GM23338 (cell line): ENCODE measurements around the gene GRAMD2B.

Source experiments
- CREB1 ChIP-seq: fragments of 250-450 bp; sonication (Bioruptor Pico); IDR thresholded peaks from 2 replicates; pipeline ENCODE4 v1.5.0; 2020; ENCODE audit warnings: low read depth, mild to moderate bottlenecking, moderate library complexity
- CTCF ChIP-seq, 2 experiments: fragments of 200-600 bp in 1 of 2; sonication (generic) in 1 of 2; conservative IDR thresholded peaks; 2 replicates each; pipeline versions ENCODE4 v1.5.1 to v1.6.1; 2016 to 2017; ENCODE audit warnings: antibody characterized with exemption in 2 of 2, low read depth in 2 of 2, mild to moderate bottlenecking in 2 of 2, moderate library complexity in 1 of 2
- ETS1 ChIP-seq: IDR thresholded peaks from 2 replicates; pipeline ENCODE4 v1.6.1; 2016; ENCODE audit warnings: antibody characterized with exemption
- EZH2 ChIP-seq: fragments of 200-600 bp; sonication (generic); IDR thresholded peaks from one replicate; pipeline ENCODE4 v1.8.0; 2017; ENCODE audit warnings: antibody characterized with exemption, mild to moderate bottlenecking, low read depth; ENCODE audit not compliant: unreplicated experiment
- EZH2phosphoT487 ChIP-seq: fragments of 200-600 bp; sonication (generic); IDR thresholded peaks from one replicate; pipeline ENCODE4 v1.8.1; 2018; ENCODE audit warnings: antibody characterized with exemption; ENCODE audit not compliant: unreplicated experiment
- JUNB ChIP-seq: IDR thresholded peaks from one replicate; pipeline ENCODE4 v1.6.1; 2016; ENCODE audit warnings: antibody characterized with exemption; ENCODE audit not compliant: unreplicated experiment
- NANOG ChIP-seq: IDR thresholded peaks from 2 replicates; pipeline ENCODE4 v1.6.1; 2016; ENCODE audit warnings: antibody characterized with exemption, borderline replicate concordance
- POLR2AphosphoS5 ChIP-seq: IDR thresholded peaks from 2 replicates; pipeline ENCODE4 v1.6.1; 2016; ENCODE audit warnings: antibody characterized with exemption, low read depth
- REST ChIP-seq: IDR thresholded peaks from one replicate; pipeline ENCODE4 v1.6.1; 2018; ENCODE audit warnings: antibody characterized with exemption; ENCODE audit not compliant: unreplicated experiment
- STAT1 ChIP-seq: IDR thresholded peaks from one replicate; pipeline ENCODE4 v1.6.1; 2016; ENCODE audit warnings: antibody characterized with exemption; ENCODE audit not compliant: unreplicated experiment
- ZNF114 ChIP-seq: fragments of 250-450 bp; sonication (Bioruptor Pico); IDR thresholded peaks from 2 replicates; pipeline ENCODE4 v1.5.0; 2020; ENCODE audit warnings: mild to moderate bottlenecking, moderate library complexity
- ZNF331 ChIP-seq: fragments of 250-450 bp; sonication (Bioruptor Pico); IDR thresholded peaks from 2 replicates; pipeline ENCODE4 v1.5.0; 2020; ENCODE audit warnings: low read depth, mild to moderate bottlenecking, moderate library complexity
- ZNF462 ChIP-seq: fragments of 250-450 bp; sonication (Bioruptor Pico); IDR thresholded peaks from 2 replicates; pipeline ENCODE4 v1.5.0; 2020; ENCODE audit warnings: mild to moderate bottlenecking, moderate library complexity

GRCh38 chr5:126487596-126487995 is 64.4 kb downstream of the GRAMD2B start:
- TF ChIP-seq CTCF (conservative IDR thresholded peaks at IDR 0.05; ENCODE audit: low read depth in 2 of 2) (no peak), CREB1 (no peak), POLR2AphosphoS5 (no peak), JUNB (no peak), EZH2 (no peak), REST (no peak), EZH2phosphoT487 (no peak), ZNF114 (CRISPR knock-in tag) (no peak), STAT1 (no peak), ZNF462 (CRISPR knock-in tag) (no peak), ZNF331 (CRISPR knock-in tag) (no peak), ETS1 (no peak), NANOG (no peak)
